Adrenal gland (tissue), 12 donors: Measurements from ENCODE around the gene PGS1. TPM values are rescaled to one million over a fixed set of nuclear protein-coding genes. Genes with fewer than 3 reads are reported as not detected.

ENCODE experiments used
- DNase-seq, 7 donors: peaks; one replicate each; pipeline ENCODE4 v3.0.0-alpha.2; 2019 to 2020
- H3K27ac ChIP-seq, 5 donors: fragments of 200-600 bp; sonication (generic) in 4 of 5; 1 replicate in 3 of 5; 2 replicates in 2 of 5; pipeline versions ENCODE4 v1.5.1 to v1.8.0; 2016 to 2020; ENCODE audit warnings: mild to moderate bottlenecking in 1 of 5
- H3K27me3 ChIP-seq: fragments of 200-600 bp; 2 replicates; pipeline ENCODE4 v1.8.0; 2021
- H3K36me3 ChIP-seq, 2 donors: fragments of 200-600 bp; replicated peaks in 1 of 2; 1 replicate in 1 of 2; 2 replicates in 1 of 2; pipeline versions ENCODE4 v1.5.1 to v1.8.0; 2018 to 2022
- H3K4me1 ChIP-seq, 2 donors: fragments of 200-600 bp; replicated peaks in 1 of 2; 1 replicate in 1 of 2; 2 replicates in 1 of 2; pipeline versions ENCODE4 v1.5.1 to v1.8.0; 2018 to 2021
- H3K4me3 ChIP-seq, 4 donors: fragments of 200-600 bp; sonication (generic) in 3 of 4; one replicate each; pipeline ENCODE4 v1.5.1; 2016 to 2018
- H3K9me3 ChIP-seq, 3 donors: fragments of 200-600 bp; sonication (generic) in 1 of 3; replicated peaks in 1 of 3; 1 replicate in 2 of 3; 2 replicates in 1 of 3; pipeline versions ENCODE4 v1.5.1 to v1.8.0; 2016 to 2021
- POLR2A ChIP-seq, 2 donors: fragments of 450-650 bp; IDR thresholded peaks; one replicate each; pipeline ENCODE4 v1.6.1; 2017; ENCODE audit warnings: antibody characterized with exemption in 2 of 2, mild to moderate bottlenecking in 2 of 2, moderate library complexity in 1 of 2
- WGBS, 4 donors: extraction: QIAGEN DNeasy Blood & Tissue Kit in 2 of 4; methylation state at CpG; one replicate each; pipeline versions ENCODE4 v1.1.5 to v1.1.7; 2013 to 2017; 5-methylcytosine and 5-hydroxymethylcytosine counted together
- intact Hi-C, 2 donors: fragments of 100-400 bp; cut with DNase I; formaldehyde crosslinking; loops; one replicate each; pipeline versions ENCODE4 v1.14.1 to v1.15.0; 2022 to 2023
- polyA plus RNA-seq, 3 donors: library from polyadenylated mRNA; stranded (reverse); fragments of 200-250 nt in 2 of 3; fragments of 350-450 nt in 1 of 3; fragmentation: Illumina TruSeq in 1 of 3; extraction: RNeasy Lipid Tissue Mini Kit (QIAGEN cat#74804) in 1 of 3; gene quantifications; one replicate each; pipeline ENCODE4 v1.2.3, GENCODE V29; 2013 to 2014
- total RNA-seq, 9 donors: library from RNA; depleted of rRNA in 4 of 9; stranded (reverse); fragments of >200 nt in 4 of 9; fragments of 120-200 nt in 1 of 9; fragmentation: NEBNext Ultra II Directional in 1 of 9; extraction: Animal tissue kit (Norgen Biotek cat#: 25700) in 1 of 9; gene quantifications; one replicate each; pipeline versions ENCODE4 v1.1.0 to v1.2.4, GENCODE V29; 2013 to 2023
- TF ChIP-seq, protein P1 (sequence below), 6 experiments: fragments of 450-650 bp in 4 of 6; fragments of 200-600 bp in 2 of 6; sonication (generic) in 1 of 6; IDR thresholded peaks; 1 replicate in 5 of 6; 2 replicates in 1 of 6; pipeline versions ENCODE4 v1.5.1 to v1.8.0; 2016 to 2021; ENCODE audit warnings: antibody characterized with exemption in 6 of 6, mild to moderate bottlenecking in 2 of 6, moderate library complexity in 1 of 6
- donor health status: healthy with polysubstance abuse.
- donor health status: Bipolar disorder and iron deficiency.
- donor health status: DM: yes; HTN: yes; CAD: no.
- donor health status: DM: no; HTN: no; CAD: no.
- donor health status: DM: no; HTN: no; CAD: no.
- donor health status: DM: yes; HTN: yes; CAD: no.

The PGS1 gene
- total and polyA plus RNA-seq, 12 donors, result 11.9 to 64.5 (median 31.0) TPM

DNA sequence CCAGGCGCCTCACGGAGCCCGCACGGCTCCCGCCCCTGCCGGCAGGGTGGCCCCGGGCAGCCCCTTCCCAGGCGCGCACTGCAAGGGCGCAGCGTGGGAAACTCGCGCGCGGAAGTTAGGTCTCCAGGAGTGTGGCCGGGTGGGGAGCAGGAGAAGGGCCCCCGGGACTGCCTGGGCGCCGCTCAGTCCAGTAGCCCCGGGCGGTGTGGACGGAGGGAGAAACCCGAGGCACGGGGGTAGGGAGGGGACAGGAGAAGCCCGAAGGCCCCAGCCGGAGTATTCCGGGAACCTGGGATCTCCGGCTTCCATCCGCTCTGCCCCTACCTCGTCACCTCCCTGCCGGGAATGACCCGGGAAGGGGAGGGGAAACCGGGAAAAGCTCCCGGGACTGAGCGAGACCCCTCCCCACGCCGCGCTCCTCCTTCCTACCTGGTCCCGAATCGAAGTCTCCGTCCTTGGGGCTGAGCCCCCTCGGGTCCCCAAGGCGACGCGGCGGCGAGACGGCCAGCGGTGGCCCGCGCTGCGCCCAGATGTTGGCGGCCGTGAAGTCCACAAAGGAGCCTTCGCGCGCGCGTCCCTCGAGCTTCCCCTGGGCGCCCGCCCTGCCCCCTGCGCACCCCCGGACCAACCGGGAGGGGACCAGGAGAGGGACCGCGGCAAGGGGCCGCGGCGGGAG lies 19.0 kb upstream of the PGS1 start:
- TF ChIP-seq POLR2A (IDR thresholded peaks at IDR 0.05), result no peak
- TF ChIP-seq, protein P1, sequence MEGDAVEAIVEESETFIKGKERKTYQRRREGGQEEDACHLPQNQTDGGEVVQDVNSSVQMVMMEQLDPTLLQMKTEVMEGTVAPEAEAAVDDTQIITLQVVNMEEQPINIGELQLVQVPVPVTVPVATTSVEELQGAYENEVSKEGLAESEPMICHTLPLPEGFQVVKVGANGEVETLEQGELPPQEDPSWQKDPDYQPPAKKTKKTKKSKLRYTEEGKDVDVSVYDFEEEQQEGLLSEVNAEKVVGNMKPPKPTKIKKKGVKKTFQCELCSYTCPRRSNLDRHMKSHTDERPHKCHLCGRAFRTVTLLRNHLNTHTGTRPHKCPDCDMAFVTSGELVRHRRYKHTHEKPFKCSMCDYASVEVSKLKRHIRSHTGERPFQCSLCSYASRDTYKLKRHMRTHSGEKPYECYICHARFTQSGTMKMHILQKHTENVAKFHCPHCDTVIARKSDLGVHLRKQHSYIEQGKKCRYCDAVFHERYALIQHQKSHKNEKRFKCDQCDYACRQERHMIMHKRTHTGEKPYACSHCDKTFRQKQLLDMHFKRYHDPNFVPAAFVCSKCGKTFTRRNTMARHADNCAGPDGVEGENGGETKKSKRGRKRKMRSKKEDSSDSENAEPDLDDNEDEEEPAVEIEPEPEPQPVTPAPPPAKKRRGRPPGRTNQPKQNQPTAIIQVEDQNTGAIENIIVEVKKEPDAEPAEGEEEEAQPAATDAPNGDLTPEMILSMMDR (IDR thresholded peaks at IDR 0.05), result peak in 1 of 6 experiments; percentile 17
- Histone ChIP-seq H3K27me3 (no peaks in the 10 kb centered on the region), H3K4me3 (peak overlapping the region; percentile 30 to 96 (median 73)), H3K4me1 (peaks cover 14 to 46% of the 10 kb centered on the region in 2 donors), H3K9me3 (no peaks in the 10 kb centered on the region), H3K36me3 (peaks cover 0 to 22% of the 10 kb centered on the region in 2 donors), H3K27ac (peak overlapping the region; percentile 48 to 95 (median 87))
- WGBS, 4 donors, result 0 to 3% (median 1%) methylated on average over 13 to 70 of the region's 70 CpGs
- DNase-seq, result peak in 5 of 7 donors; percentile 47 to 65 (median 61)
- intact Hi-C loops, result no loop called here

- 0 to 2% (median 0%) methylated on average over 29 to 59 of the region's 59 CpGs; no CpG with 5 or more reads in 1 of the 4 donors for WGBS, 4 donors
- peak; percentile 94 to 98 for TF ChIP-seq POLR2A (IDR thresholded peaks at IDR 0.05)
- TF ChIP-seq, protein P1 (IDR thresholded peaks at IDR 0.05), result no peak
- peaks cover 14 to 41% of the 10 kb centered on the region in 2 donors for H3K4me1 ChIP-seq
- DNase-seq, result peak; percentile 94 to 98 (median 97)
- intact Hi-C loops, result loop anchor here (5.0 kb wide), 2 partner anchors 62 to 68 kb away; no protein-coding TSS in a partner anchor
- H3K36me3 ChIP-seq, result peaks cover 0 to 22% of the 10 kb centered on the region in 2 donors
- peak within 1 kb of the TSS; percentile 69 to 95 (median 87) for H3K27ac ChIP-seq
- no peaks in the 10 kb centered on the region for H3K9me3 ChIP-seq
- H3K27me3 ChIP-seq, result no peaks in the 10 kb centered on the region
- peak within 1 kb of the TSS; percentile 30 to 96 (median 73) for H3K4me3 ChIP-seq
Observed at GRCh38 chr17:78359997-78360370, 18.5 kb upstream of the PGS1 start, which contains the start of gene SOCS3. Gene SOCS3 (minus strand): TSS chr17:78360077. CDS start chr17:78359095, 982 bp downstream.

- Histone ChIP-seq H3K4me3 (peak overlapping the region in 2 of 4 donors; percentile 26 to 96), H3K27ac (peak overlapping the region; percentile 69 to 95 (median 83)), H3K27me3 (no peaks in the 10 kb centered on the region), H3K4me1 (peaks cover 14 to 35% of the 10 kb centered on the region in 2 donors), H3K36me3 (peaks cover 0 to 22% of the 10 kb centered on the region in 2 donors), H3K9me3 (no peaks in the 10 kb centered on the region)
- 2 to 6% (median 3%) methylated on average over 2 to 49 of the region's 49 CpGs for WGBS, 4 donors
- TF ChIP-seq, protein P1 (IDR thresholded peaks at IDR 0.05), result peak; percentile 88 to 97 (median 92)
- no peak for TF ChIP-seq POLR2A (IDR thresholded peaks at IDR 0.05)
- intact Hi-C loops, result loop anchor here (5.0 kb wide), 2 partner anchors 62 to 68 kb away; no protein-coding TSS in a partner anchor
- peak; percentile 92 to 97 (median 95) for DNase-seq
Observed at GRCh38 chr17:78360371-78361224, 17.9 kb upstream of the PGS1 start.
